Activated CD4-positive, alpha-beta T cell treated with anti-CD3 and anti-CD28 coated beads, Interleukin-2, amount 10 ng/mL, durations not matched to agents 24 days and 14 days (primary cell): ENCODE measurements around the gene IFNGR2. TPM values are rescaled to one million over a fixed set of nuclear protein-coding genes. Genes with fewer than 3 reads are reported as not detected.
"Not testable (repeated sequence)": the region's sequence is repeated elsewhere in the genome, so short reads cannot be mapped to it uniquely, and the experiment has no call there.

Source experiments
- DNase-seq: peaks from one replicate; pipeline ENCODE4 v3.0.0; 2022
- H3K27ac Mint-ChIP-seq: one replicate; pipeline ENCODE4 v1.8.0; 2022; ENCODE audit warnings: mild to moderate bottlenecking, mixed read lengths
- H3K27me3 Mint-ChIP-seq: one replicate; pipeline ENCODE4 v1.8.0; 2022; ENCODE audit warnings: mixed read lengths
- H3K36me3 Mint-ChIP-seq: one replicate; pipeline ENCODE4 v1.8.0; 2022; ENCODE audit warnings: low read depth, mild to moderate bottlenecking, mixed read lengths
- H3K4me1 Mint-ChIP-seq: one replicate; pipeline ENCODE4 v1.8.0; 2021; ENCODE audit warnings: mixed read lengths
- H3K4me3 Mint-ChIP-seq: one replicate; pipeline ENCODE4 v1.8.0; 2022; ENCODE audit warnings: mild to moderate bottlenecking, moderate library complexity, mixed read lengths
- H3K9me3 Mint-ChIP-seq: one replicate; pipeline ENCODE4 v1.8.0; 2021; ENCODE audit warnings: mixed read lengths
- intact Hi-C: fragments of 100-400 bp; cut with micrococcal nuclease; formaldehyde crosslinking; loops from one replicate; pipeline ENCODE4 v1.15.1; 2023
- total RNA-seq: library from RNA; stranded (reverse); gene quantifications from 2 replicates; pipeline ENCODE4 v1.2.3, GENCODE V29; 2022

IFNGR2 gene
- total RNA-seq, 1 donor from 2014 or later: 8.5 TPM

- DNase-seq: no peak
- intact Hi-C loops: loop anchor here (10.0 kb wide), 1 partner anchor 535 kb away; no protein-coding TSS in a partner anchor
- no peak overlapping the region for H3K27ac Mint-ChIP-seq
- H3K36me3 Mint-ChIP-seq: peaks cover 14% of the 10 kb centered on the region
- H3K4me3 Mint-ChIP-seq: no peak overlapping the region
- peaks cover 6% of the 10 kb centered on the region for H3K27me3 Mint-ChIP-seq
- peaks cover 26% of the 10 kb centered on the region for H3K9me3 Mint-ChIP-seq
- peaks cover 1% of the 10 kb centered on the region for H3K4me1 Mint-ChIP-seq
These were observed 33.6 kb upstream of the IFNGR2 start for GRCh38 chr21:33369586-33369985.

GRCh38 chr21:33370305-33370704, 32.9 kb upstream of the IFNGR2 start:
- Mint-ChIP-seq H3K36me3 (peaks cover 14% of the 10 kb centered on the region), H3K9me3 (peaks cover 26% of the 10 kb centered on the region), H3K27ac (no peak overlapping the region), H3K27me3 (peaks cover 8% of the 10 kb centered on the region), H3K4me1 (peaks cover 5% of the 10 kb centered on the region), H3K4me3 (no peak overlapping the region)
- no peak for DNase-seq
- intact Hi-C loops: no loop called here

- Mint-ChIP-seq H3K9me3 (peaks cover 20% of the 10 kb centered on the region), H3K4me3 (no peak overlapping the region), H3K36me3 (peaks cover 14% of the 10 kb centered on the region), H3K27me3 (peaks cover 12% of the 10 kb centered on the region), H3K4me1 (peaks cover 6% of the 10 kb centered on the region), H3K27ac (no peak overlapping the region)
- intact Hi-C loops: no loop called here
- DNase-seq: no peak
These were observed 31.8 kb upstream of the IFNGR2 start for GRCh38 chr21:33371366-33371765.

- H3K27me3 Mint-ChIP-seq: peaks cover 21% of the 10 kb centered on the region
- no peak overlapping the region for H3K27ac Mint-ChIP-seq
- H3K4me3 Mint-ChIP-seq: no peak overlapping the region
- intact Hi-C loops: no loop called here
- H3K4me1 Mint-ChIP-seq: peaks cover 6% of the 10 kb centered on the region
- no peak for DNase-seq
- peaks cover 6% of the 10 kb centered on the region for H3K36me3 Mint-ChIP-seq
- peaks cover 10% of the 10 kb centered on the region for H3K9me3 Mint-ChIP-seq
These were observed 30.6 kb upstream of the IFNGR2 start for GRCh38 chr21:33372582-33372981.

GRCh38 chr21:33373451-33373850, 29.8 kb upstream of the IFNGR2 start:
- peaks cover 6% of the 10 kb centered on the region for H3K4me1 Mint-ChIP-seq
- peaks cover 3% of the 10 kb centered on the region for H3K36me3 Mint-ChIP-seq
- peaks cover 6% of the 10 kb centered on the region for H3K9me3 Mint-ChIP-seq
- H3K4me3 Mint-ChIP-seq: no peak overlapping the region
- intact Hi-C loops: no loop called here
- no peak for DNase-seq
- H3K27ac Mint-ChIP-seq: no peak overlapping the region
- peaks cover 25% of the 10 kb centered on the region for H3K27me3 Mint-ChIP-seq

- peaks cover 3% of the 10 kb centered on the region for H3K9me3 Mint-ChIP-seq
- peaks cover 28% of the 10 kb centered on the region for H3K27me3 Mint-ChIP-seq
- DNase-seq: no peak
- peaks cover 7% of the 10 kb centered on the region for H3K4me1 Mint-ChIP-seq
- intact Hi-C loops: loop anchor here (1.0 kb wide), 1 partner anchor 175 kb away; no protein-coding TSS in a partner anchor
- H3K4me3 Mint-ChIP-seq: no peak overlapping the region
- no peak overlapping the region for H3K27ac Mint-ChIP-seq
- H3K36me3 Mint-ChIP-seq: peaks cover 2% of the 10 kb centered on the region
These were observed 29.1 kb upstream of the IFNGR2 start for GRCh38 chr21:33374080-33374449.

GRCh38 chr21:33374450-33375096, 28.6 kb upstream of the IFNGR2 start:
- Mint-ChIP-seq H3K4me1 (peaks cover 7% of the 10 kb centered on the region), H3K27me3 (peaks cover 28% of the 10 kb centered on the region), H3K27ac (peak overlapping the region; percentile 36), H3K9me3 (peaks cover 3% of the 10 kb centered on the region), H3K36me3 (peaks cover 2% of the 10 kb centered on the region), H3K4me3 (no peak overlapping the region)
- intact Hi-C loops: loop anchor here (1.0 kb wide), 1 partner anchor 175 kb away; no protein-coding TSS in a partner anchor
- DNase-seq: peak; percentile 86

GRCh38 chr21:33375101-33375644, 28.0 kb upstream of the IFNGR2 start:
- no peak for DNase-seq
- Mint-ChIP-seq H3K4me1 (peaks cover 12% of the 10 kb centered on the region), H3K4me3 (no peak overlapping the region), H3K36me3 (no peaks in the 10 kb centered on the region), H3K9me3 (no peaks in the 10 kb centered on the region), H3K27me3 (peaks cover 28% of the 10 kb centered on the region), H3K27ac (no peak overlapping the region)
- intact Hi-C loops: no loop called here

GRCh38 chr21:33377221-33377920, 25.8 kb upstream of the IFNGR2 start:
- H3K9me3 Mint-ChIP-seq: no peaks in the 10 kb centered on the region
- H3K4me3 Mint-ChIP-seq: no peak overlapping the region
- no peak overlapping the region for H3K27ac Mint-ChIP-seq
- intact Hi-C loops: no loop called here
- peaks cover 31% of the 10 kb centered on the region for H3K4me1 Mint-ChIP-seq
- no peak for DNase-seq
- H3K36me3 Mint-ChIP-seq: no peaks in the 10 kb centered on the region
- H3K27me3 Mint-ChIP-seq: peaks cover 26% of the 10 kb centered on the region

GRCh38 chr21:33378081-33378480, 25.1 kb upstream of the IFNGR2 start:
- no peak for DNase-seq
- Mint-ChIP-seq H3K9me3 (no peaks in the 10 kb centered on the region), H3K4me3 (no peak overlapping the region), H3K27ac (no peak overlapping the region), H3K36me3 (no peaks in the 10 kb centered on the region), H3K27me3 (peaks cover 26% of the 10 kb centered on the region), H3K4me1 (peaks cover 39% of the 10 kb centered on the region)
- intact Hi-C loops: no loop called here

GRCh38 chr21:33379934-33380333, 23.3 kb upstream of the IFNGR2 start:
- Mint-ChIP-seq H3K4me1 (peaks cover 54% of the 10 kb centered on the region), H3K27me3 (peaks cover 25% of the 10 kb centered on the region), H3K27ac (peak overlapping the region; percentile 84), H3K4me3 (peak overlapping the region; percentile 51)
- not testable (repeated sequence) for H3K36me3 Mint-ChIP-seq, H3K9me3 Mint-ChIP-seq
- peak; percentile 61 for DNase-seq
- intact Hi-C loops: loop anchor here (1.0 to 5.0 kb wide), 6 partner anchors 54 to 652 kb away; partner anchors contain the start of genes CRYZL1, ITSN1 and SYNJ1

- peaks cover 27% of the 10 kb centered on the region for H3K27me3 Mint-ChIP-seq
- peak overlapping the region; percentile 84 for H3K27ac Mint-ChIP-seq
- H3K36me3 Mint-ChIP-seq: no peaks in the 10 kb centered on the region
- H3K4me1 Mint-ChIP-seq: peaks cover 55% of the 10 kb centered on the region
- H3K9me3 Mint-ChIP-seq: no peaks in the 10 kb centered on the region
- DNase-seq: peak; percentile 92
- H3K4me3 Mint-ChIP-seq: peak overlapping the region; percentile 51
- intact Hi-C loops: loop anchor here (1.0 to 5.0 kb wide), 6 partner anchors 54 to 652 kb away; partner anchors contain the start of genes CRYZL1, ITSN1 and SYNJ1
These were observed 22.7 kb upstream of the IFNGR2 start for GRCh38 chr21:33380483-33380998.

GRCh38 chr21:33381381-33381780, 21.8 kb upstream of the IFNGR2 start:
- H3K36me3 Mint-ChIP-seq, H3K9me3 Mint-ChIP-seq, H3K27ac Mint-ChIP-seq, DNase-seq: not testable (repeated sequence)
- peaks cover 55% of the 10 kb centered on the region for H3K4me1 Mint-ChIP-seq
- H3K27me3 Mint-ChIP-seq: peaks cover 32% of the 10 kb centered on the region
- intact Hi-C loops: loop anchor here (5.0 kb wide), 3 partner anchors 124 to 449 kb away; partner anchors contain the start of genes CRYZL1 and ITSN1
- H3K4me3 Mint-ChIP-seq: peak overlapping the region; percentile 87
